SK-N-DZ (cell line): ENCODE data around the gene RCHY1. TPM values are rescaled to one million over a fixed set of nuclear protein-coding genes. Genes with fewer than 3 reads are reported as not detected.
A peak's percentile ranks its signal among the peaks of the same experiment; 100 is the strongest.
"Not testable (repeated sequence)": the region's sequence is repeated elsewhere in the genome, so short reads cannot be mapped to it uniquely, and the experiment has no call there.

ENCODE experiments used
- DNase-seq: peaks from one replicate; pipeline ENCODE4 v3.0.0-alpha.2; 2015; ENCODE audit warnings: low spot score
- polyA plus RNA-seq, 2 experiments: library from polyadenylated mRNA; depleted of rRNA; stranded (reverse); fragments of >200 nt; gene quantifications; 2 replicates each; pipeline ENCODE4 v1.2.3, GENCODE V29; 2014

Gene RCHY1
- polyA plus RNA-seq (2014; cell fraction: cytosol; rRNA removed) = 11.0 and 22.0 TPM in 2 replicates
- 7.2 and 24.2 TPM in 2 replicates for polyA plus RNA-seq (2014; cell fraction: nucleus; rRNA removed)

DNA sequence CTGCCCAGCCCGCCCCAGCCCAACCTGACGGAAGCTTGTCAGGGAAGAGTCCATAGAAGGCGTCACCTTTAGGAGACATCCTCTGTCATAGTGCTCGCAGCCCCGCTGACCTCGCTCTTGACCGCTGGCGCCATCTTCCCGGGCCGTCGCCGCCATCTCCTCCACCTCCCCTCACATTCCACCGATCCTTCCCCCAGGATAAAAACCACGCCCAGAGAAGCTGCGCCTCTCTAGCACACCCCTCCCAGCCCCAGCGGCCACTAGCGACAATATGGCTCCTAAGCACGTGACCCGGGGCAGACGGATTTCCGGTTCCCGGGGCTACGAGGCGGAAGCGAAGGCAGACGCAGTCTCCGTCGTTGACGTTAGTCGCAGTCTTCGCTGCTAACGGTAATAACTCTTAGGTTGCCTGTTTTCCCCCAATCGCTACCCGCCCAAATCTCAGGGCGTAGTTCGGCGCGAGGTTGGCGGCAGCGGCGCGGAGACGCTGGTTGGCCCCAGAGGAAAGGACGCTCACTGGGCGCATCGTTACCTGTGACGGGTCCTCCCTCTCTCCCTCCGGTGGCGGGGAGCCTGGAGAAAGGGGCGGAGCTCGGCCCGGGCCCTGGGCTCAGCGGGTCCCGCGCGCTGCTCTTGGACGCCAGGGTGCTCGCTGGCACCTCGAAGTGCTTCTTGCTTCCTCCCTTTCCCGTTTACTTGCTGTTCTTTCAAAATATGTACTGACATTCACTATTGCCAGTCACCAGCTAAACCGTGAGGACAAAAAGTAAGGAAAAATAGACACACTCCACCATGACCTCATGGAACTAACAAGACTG is at the start of gene RCHY1, which contains the start of gene THAP6:
TSS of gene RCHY1 (minus strand) at position 273 of the 818 bp plus-strand sequence. CDS start at position 156, 117 bp downstream.
TSS of gene THAP6 (plus strand) at position 343 of the 818 bp plus-strand sequence. CDS start 980 bp downstream, outside the sequence.
- DNase-seq = peak; percentile 96

DNA sequence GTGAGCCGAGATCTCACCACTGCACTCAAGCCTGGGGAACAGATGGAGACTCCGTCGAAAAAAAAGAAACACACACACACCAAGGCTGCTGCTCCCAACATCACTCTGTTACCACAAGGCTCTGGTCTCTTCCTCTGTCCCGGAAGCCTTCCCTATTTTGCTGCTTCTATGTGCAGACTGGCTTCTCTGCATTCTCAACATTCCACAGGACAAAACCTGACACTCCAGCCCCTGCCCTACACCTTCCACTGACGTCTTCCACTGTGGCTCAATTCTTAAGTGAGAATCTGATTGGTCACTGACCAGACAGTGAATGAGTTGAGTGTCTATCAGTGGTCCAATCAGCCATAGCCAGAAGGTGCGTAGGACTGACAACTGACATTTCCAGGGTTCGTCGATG is 47.6 kb upstream of the RCHY1 start:
- no peak for DNase-seq

DNA sequence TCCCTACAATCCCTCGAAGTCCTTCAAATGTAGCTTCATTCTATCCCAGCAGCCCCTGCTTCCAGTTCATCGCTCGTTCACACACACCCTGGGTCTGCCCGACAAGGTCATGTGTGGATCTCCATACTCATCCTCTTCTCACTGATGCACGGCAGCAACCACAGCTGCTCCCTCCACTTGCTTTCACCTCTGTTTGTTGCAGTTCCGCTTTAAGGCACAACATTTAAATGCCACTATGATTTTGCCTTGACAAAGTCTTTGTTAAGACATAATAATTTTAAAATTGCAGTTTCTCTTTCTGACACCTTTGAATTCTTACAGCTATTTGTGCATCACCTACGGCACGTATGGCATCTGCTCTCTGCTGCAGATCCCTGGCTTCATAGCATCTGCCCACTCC is 43.5 kb upstream of the RCHY1 start:
- DNase-seq = peak; percentile 13

DNA sequence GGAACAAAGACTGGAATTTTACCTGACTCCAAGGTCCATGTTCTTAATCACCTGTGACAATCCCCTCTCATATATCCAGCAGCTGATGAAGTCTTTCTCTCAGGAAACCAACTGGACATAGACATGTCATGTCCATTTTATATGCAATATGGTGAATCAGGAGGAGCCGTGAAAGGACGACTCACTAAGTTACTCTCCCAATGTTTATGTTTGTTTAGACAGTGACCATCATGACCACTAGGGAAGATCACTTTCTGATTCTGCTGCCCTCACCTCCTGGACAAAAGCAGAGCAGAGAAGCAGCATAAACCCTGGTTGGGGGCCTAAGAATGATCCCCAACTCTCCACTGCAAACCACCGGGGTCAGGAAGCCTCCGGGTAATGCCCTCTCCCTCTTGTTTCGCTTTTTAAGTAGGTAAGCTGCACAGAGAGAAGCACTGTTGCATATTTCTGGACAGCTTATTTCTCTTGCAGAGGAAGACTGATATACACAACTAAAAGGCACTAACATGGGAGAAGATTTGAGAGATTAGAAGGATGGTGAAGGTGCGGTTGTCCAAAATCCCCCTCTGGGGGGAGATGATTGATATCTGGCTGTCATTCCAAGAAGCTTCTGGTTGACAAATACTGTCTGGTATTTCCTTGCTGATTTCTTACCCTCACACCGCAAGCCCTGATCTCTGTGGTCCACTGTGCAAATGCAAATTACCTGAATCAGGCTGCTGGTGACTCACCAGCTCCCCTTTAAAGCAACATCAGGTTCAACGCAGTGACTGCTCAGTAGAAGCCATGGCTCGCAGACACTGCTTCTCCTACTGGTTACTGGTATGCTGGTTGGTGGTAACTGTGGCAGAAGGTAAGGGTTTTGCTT is 41.3 kb upstream of the RCHY1 start, which contains the start of gene ODAPH:
TSS of gene ODAPH (plus strand) at position 773 of the 871 bp plus-strand sequence. CDS start at position 790, 17 bp downstream.
- no peak for DNase-seq

DNA sequence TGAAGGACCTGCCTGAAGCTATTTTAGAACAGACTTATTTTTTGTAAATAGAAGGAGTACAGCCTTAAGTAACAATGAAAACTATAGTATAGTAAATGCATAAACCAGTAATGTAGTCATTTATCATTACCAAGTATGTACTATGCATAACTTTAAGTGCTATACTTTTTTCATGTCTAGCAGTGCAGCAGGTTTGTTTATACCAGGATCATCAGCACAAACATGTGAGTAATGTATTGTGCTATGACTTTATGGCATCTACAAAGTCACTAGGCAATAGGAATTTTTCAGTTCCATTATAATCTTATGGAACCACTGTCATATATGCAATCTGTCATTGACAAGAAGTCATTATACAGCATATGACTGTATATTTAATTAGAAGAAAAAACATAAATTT is 38.2 kb upstream of the RCHY1 start:
- no peak for DNase-seq

DNA sequence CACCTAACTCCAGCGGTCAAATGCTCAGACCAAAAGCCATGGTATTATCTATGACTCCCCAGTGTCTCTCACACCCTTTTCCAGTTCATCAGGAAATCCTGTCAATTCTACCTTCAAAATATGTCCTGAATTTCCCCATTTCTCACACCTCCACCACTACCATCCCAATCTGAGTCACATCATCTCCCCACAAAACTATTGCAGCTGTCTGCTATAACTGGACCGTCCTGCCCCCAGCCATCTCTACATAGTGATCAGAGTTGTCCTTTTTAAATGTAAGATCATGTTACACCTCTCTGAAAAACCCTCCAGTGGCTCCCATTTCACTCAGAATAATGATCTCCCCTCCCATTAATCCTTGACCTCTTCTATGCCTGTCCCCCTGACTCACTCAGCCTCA is 34.8 kb upstream of the RCHY1 start:
- no peak for DNase-seq

DNA sequence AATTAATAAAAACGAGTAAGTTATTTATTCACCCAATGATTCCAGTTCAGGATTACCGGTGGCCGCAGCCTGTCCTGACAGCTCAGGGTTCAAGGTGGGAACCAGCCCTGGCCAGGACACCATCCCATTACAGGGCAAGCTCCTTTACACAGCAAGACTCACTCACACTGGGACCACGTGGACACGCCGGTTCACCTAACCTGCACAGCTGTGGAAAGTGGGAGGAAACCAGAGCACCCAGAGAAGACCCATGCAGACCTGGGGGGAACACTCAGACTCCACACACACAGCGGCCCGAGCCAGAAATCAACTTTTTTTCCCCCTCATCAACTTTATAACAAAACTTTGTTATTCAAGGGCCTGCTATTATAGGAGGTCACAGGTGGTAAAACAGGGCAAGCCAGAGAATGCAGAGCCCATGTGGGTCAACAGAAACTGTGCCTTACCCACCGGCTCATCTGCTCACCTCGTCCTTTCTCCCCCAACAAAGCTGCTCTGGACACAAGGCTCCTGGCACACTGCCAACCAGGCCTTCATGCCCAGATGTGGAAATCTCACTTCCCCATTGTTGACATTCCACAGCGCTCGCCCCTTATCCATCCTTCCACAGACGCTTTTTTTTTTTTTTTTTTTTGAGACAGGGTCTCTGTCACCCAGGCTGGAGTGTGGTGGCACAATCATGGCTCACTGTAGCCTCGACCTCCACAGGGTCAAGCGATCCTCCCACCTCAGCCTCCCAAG is 33.6 kb upstream of the RCHY1 start:
- no peak for DNase-seq

DNA sequence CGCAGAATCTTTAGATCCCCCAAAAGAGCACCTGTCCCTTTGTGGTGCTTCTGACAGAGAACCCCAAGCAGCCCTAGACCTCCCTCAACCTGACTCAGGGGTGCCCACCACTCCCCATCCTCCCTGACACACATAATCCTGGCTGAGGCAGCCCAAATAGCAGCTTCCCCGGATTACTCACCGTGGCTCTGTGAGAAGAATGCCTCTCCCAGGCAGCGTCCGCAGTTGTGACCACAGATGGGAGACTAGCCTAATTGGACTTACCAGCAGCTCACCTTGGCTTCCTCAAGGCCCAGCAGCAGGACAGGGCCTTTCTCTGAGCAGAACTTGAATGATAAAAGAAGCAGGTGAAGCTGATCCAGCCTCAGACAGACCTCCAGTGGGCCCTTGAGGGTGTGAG is 31.3 kb upstream of the RCHY1 start:
- no peak for DNase-seq

DNA sequence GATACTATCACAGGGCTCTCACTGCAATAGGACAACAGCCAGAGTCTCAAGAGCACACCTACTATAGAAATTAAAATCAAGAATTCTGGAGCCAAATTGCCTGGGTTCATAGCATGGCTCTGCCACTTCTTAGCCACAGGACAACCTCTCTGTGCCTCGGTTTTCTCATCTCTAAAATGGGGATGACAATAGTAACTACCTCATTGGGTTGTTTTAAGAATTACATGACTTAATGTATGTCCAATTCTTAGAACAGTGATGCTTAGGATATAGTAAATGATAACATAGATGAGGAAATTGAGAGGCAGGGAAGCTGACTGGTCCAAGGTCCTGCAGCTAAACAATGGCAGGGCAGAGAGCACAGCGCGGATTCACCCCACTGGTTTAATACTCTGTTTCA is 30.7 kb upstream of the RCHY1 start:
- no peak for DNase-seq

DNA sequence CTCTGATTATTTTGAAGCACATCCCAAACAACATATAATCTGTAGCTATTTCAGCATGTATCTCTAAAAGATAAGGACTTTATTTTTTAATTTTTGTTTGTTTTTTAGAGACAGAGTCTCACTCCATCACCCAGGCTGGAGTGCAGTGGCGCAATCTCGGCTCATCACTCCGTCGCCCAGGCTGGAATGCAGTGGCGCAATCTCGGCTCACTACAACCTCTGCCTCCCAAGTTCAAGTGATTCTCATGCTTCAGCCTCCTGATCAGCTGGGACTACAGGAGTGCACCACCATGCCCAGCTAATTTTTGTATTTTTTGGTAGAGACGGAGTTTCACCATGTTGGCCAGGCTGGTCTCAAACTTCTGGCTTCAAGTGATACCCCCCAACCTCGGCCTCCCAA is 30.0 kb upstream of the RCHY1 start:
- not testable (repeated sequence) for DNase-seq

DNA sequence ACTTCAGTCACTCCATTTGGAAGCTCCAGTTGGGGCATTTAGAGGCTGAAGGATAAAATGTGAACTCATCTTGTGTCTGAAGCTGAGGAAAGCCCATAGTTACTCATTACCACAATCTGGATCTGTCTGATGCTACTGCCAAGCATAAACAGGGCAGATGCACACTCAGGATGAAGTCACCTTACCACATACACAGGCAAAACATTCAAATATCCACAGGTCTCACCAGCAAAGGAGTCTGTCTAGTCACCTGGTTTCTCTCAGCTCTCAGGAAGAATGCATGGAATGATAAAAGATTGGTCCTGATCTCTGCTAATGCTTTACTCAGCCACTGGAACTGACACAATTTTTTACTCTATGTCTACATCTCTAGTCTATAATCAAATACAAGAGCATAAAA is 28.6 kb upstream of the RCHY1 start:
- no peak for DNase-seq

DNA sequence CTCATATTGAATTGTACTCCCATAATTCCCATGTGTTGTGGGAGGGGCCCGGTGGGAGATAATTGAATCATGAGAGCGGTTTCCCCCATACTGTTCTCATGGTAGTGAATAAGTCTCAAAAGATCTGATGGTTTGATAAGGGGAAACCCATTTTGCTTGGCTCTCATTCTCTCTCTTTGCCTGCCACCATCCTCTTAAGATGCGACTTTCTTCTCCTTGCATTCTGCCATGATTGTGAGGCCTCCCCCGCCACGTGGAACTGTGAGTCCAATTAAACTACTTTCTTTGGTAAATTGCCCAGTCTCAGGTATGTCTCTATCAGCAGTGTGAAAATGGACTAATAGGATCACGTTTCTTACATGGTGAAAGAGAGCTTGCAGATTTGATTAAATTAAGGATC is 23.1 kb upstream of the RCHY1 start:
- DNase-seq = not testable (repeated sequence)

DNA sequence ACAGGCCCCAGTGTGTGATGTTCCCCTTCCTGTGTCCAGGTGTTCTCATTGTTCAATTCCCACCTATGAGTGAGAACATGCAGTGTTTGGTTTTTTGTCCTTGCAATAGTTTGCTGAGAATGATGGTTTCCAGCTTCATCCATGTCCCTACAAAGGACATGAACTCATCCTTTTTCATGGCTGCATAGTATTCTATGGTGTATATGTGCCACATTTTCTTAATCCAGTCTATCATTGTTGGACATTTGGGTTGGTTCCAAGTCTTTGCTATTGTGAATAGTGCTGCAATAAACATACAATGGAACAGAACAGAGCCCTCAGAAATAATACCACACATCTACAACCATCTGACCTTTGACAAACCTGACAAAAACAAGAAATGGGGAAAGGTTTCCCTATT is 19.7 kb upstream of the RCHY1 start:
- not testable (repeated sequence) for DNase-seq

DNA sequence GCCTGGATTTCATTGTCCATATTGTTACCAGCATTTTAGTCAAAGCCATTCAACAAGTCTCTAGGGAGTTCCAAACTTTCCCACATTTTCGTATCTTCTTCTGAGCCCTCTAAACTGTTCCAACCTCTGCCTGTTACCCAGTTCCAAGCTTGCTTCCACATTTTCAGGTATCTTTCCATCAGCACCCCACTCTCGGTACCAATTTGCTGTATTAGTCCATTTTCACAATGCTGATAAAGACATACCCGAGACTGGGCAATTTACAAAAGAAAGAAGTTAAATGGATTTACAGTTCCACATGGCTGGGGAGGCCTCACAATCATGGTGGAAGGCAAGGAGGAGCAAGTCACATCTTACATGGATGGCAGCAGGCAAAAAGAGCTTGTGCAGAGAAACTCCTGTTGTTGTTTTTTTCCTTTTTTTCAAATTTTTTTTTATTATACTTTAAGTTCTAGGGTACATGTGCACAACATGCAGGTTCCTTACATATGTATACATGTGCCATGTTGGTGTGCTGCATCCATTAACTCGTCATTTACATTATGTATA is 19.2 kb upstream of the RCHY1 start:
- DNase-seq = not testable (repeated sequence)

DNA sequence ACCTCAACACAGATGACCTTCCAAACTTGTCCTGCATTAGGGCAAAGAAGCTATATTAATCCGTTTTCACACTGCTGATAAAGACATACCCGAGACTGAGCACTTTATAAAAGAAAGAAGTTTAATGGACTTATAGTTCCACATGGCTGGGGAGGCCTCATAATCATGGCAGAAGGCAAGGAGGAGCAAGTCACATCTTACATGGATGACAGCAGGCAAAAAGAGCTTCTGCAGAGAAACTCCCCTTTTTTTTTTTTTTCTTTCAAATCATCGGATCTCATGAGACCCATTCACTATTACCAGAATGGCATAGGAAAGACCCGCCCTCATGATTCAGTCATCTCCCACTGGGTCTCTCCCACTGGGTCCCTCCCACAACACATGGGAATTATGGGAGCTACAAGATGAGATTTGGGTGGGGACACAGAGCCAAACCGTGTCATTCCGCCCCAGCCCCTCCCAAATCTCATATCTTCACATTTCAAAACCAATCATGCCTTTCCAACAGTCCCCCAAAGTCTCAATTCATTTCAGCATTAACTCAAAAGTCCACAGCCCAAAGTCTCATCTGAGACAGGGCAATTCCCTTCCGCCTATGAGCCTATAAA is 17.4 kb upstream of the RCHY1 start:
- not testable (repeated sequence) for DNase-seq

DNA sequence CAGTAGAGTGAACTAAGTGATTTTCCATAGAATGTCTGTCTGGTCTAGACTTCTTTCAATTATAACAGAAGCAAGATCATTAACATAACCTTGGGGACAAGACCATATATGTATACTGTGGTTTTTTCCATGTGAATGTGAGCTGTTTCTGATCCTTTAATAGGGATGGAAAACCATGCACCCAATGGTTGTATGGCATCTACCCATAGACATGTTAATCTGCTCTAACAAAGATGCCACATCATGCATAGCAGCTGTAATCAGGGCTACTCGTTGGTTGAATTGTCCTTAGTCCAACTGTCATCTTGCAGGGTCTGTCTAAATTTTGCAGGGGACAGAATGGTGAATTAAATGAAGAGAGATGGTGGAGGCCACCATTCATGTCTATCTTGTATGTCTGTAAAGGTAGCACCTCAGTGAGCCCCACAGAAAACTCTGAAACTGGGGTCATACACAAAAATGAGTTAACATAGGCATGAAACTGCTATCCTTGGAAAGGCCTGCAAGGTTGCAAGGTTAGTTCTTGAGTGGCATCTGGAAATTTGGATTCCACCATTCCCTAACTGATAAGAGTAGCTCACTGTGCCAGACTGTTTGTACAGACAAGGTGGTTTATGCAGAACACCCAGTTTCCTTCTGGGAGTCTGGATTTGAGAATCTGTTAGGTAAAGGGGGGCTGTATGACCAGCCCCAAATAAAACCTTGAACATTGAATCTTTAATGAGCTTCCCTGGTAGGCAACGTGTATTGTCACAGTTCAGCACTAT is 16.5 kb upstream of the RCHY1 start:
- no peak for DNase-seq

DNA sequence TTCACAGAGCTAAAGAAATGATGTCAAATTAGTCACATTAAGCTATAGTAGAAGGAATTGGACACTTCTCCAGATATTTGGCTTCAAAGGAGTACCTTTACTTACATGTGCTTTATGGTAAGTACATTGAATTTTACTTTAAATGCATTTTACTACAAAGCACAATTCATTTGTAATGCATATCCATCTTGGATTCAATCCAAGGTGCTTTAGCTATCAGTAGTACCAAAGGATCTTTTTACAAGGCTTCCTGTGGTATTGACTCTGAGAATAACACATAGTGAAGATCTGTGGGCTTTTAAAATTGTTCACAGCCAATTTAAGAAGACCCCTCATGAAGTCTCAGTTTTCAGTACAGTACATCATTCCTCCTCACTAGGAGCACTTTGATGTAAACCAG is 13.3 kb upstream of the RCHY1 start:
- DNase-seq = no peak

DNA sequence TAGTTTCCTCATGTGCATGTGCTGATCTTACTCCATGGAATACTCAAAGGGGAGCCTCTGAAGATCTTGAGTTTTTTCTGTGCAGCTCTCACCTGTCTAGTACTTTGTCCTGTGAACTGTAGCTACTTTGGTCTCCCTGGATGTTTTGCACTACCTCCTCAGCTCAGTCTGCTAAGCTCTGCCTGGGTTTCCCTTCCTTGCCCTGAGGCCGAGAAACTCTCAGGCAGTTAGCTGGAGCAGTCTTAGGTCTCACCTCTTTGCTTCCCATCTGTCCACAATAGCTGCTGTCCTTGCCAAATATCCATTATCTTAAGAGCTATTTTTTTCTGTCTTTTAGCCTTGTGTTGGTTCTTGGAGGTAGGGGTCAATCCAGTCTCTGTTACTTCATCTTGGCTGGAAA is 11.7 kb upstream of the RCHY1 start:
- no peak for DNase-seq

DNA sequence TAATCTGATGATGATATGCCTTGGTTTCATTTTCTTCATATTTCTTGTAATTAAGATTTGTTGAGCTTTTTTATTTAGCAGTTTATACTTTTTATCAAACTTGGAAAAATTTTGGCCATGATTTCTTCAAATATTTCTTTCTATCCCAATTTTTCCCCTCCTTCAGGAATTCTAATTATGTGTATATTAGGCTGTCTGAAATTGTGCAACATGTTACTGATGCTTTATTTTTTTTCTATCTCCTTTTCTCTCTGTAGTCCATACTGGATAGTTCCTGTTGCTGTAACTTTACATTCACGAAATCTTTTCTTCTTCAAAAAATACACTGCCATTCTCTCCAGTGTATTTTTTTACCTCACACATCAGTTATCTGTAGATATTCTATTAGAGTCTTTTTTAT is 10.9 kb upstream of the RCHY1 start:
- no peak for DNase-seq

DNA sequence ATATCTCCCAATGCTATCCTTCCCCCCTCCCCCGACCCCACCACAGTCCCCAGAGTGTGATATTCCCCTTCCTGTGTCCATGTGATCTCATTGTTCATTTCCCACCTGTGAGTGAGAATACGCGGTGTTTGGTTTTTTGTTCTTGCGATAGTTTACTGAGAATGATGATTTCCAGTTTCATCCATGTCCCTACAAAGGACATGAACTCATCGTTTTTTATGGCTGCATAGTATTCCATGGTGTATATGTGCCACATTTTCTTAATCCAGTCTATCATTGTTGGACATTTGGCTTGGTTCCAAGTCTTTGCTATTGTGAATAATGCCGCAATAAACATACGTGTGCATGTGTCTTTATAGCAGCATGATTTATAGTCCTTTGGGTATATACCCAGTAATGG is 5.2 kb upstream of the RCHY1 start:
- not testable (repeated sequence) for DNase-seq
